HEK293T (cell line): ENCODE results near the gene CD3G.
"Not testable (repeated sequence)": the region's sequence is repeated elsewhere in the genome, so short reads cannot be mapped to it uniquely, and the experiment has no call there.

Experiments
- CTCF ChIA-PET: fragments of 350-600 bp; formaldehyde crosslinking; extraction: SDS; loops from one replicate; lab custom pipeline; 2021; ENCODE audit warnings: antibody characterized with exemption, inconsistent platforms; lab: Yijun Ruan, JAX
- POLR2A ChIA-PET: fragments of 350-600 bp; formaldehyde crosslinking; extraction: SDS; loops from one replicate; lab custom pipeline; 2020; ENCODE audit warnings: antibody characterized with exemption, inconsistent platforms; lab: Yijun Ruan, JAX
- DNase-seq: peaks from one replicate; pipeline ENCODE4 v3.0.0; 2012; ENCODE audit warnings: mixed read lengths; ENCODE audit errors: extremely low spot score
- ARNT ChIP-seq: fragments of 450-650 bp; IDR thresholded peaks from 2 replicates; pipeline ENCODE4 v1.6.1; 2017; ENCODE audit warnings: mild to moderate bottlenecking
- BHLHE40 ChIP-seq: fragments of 450-650 bp; IDR thresholded peaks from 2 replicates; pipeline ENCODE4 v1.6.1; 2016; ENCODE audit warnings: mild to moderate bottlenecking, moderate library complexity, borderline replicate concordance
- CTBP1 ChIP-seq: fragments of 450-650 bp; IDR thresholded peaks from 2 replicates; pipeline ENCODE4 v1.6.1; 2016; ENCODE audit warnings: borderline replicate concordance
- ELF4 ChIP-seq: fragments of 450-650 bp; IDR thresholded peaks from 2 replicates; pipeline ENCODE4 v1.6.1; 2017; ENCODE audit warnings: antibody characterized with exemption
- FOXA1 ChIP-seq: fragments of 450-650 bp; IDR thresholded peaks from 2 replicates; pipeline ENCODE4 v1.6.1; 2016; ENCODE audit warnings: mild to moderate bottlenecking
- FOXK2 ChIP-seq: fragments of 450-650 bp; IDR thresholded peaks from 2 replicates; pipeline ENCODE4 v1.6.1; 2016; ENCODE audit warnings: mild to moderate bottlenecking
- FOXM1 ChIP-seq: fragments of 450-650 bp; IDR thresholded peaks from 2 replicates; pipeline ENCODE4 v1.6.1; 2017; ENCODE audit warnings: mild to moderate bottlenecking, borderline replicate concordance
- HDGF ChIP-seq: fragments of 450-650 bp; IDR thresholded peaks from 2 replicates; pipeline ENCODE4 v1.6.1; 2017; ENCODE audit warnings: antibody characterized with exemption, borderline replicate concordance
- L3MBTL2 ChIP-seq: fragments of 450-650 bp; conservative IDR thresholded peaks from 2 replicates; pipeline ENCODE4 v1.6.1; 2016; ENCODE audit warnings: mild to moderate bottlenecking
- LEF1 ChIP-seq: fragments of 450-650 bp; IDR thresholded peaks from 2 replicates; pipeline ENCODE4 v1.6.1; 2017; ENCODE audit warnings: mild to moderate bottlenecking, borderline replicate concordance
- NFRKB ChIP-seq: fragments of 450-650 bp; IDR thresholded peaks from 2 replicates; pipeline ENCODE4 v1.6.1; 2016; ENCODE audit warnings: mild to moderate bottlenecking, moderate library complexity
- SP1 ChIP-seq: fragments of 450-650 bp; IDR thresholded peaks from 2 replicates; pipeline ENCODE4 v1.6.1; 2017
- SUZ12 ChIP-seq: fragments of 450-650 bp; IDR thresholded peaks from 2 replicates; pipeline ENCODE4 v1.6.1; 2016; ENCODE audit warnings: mild to moderate bottlenecking
- TARDBP ChIP-seq: fragments of 450-650 bp; IDR thresholded peaks from 2 replicates; pipeline ENCODE4 v1.6.1; 2016
- ZNF384 ChIP-seq: fragments of 450-650 bp; IDR thresholded peaks from 2 replicates; pipeline ENCODE4 v1.6.1; 2016
- TF ChIP-seq, protein P1 (sequence below): fragments of 450-650 bp; IDR thresholded peaks from 2 replicates; pipeline ENCODE4 v1.6.1; 2016

The CD3G gene

DNA sequence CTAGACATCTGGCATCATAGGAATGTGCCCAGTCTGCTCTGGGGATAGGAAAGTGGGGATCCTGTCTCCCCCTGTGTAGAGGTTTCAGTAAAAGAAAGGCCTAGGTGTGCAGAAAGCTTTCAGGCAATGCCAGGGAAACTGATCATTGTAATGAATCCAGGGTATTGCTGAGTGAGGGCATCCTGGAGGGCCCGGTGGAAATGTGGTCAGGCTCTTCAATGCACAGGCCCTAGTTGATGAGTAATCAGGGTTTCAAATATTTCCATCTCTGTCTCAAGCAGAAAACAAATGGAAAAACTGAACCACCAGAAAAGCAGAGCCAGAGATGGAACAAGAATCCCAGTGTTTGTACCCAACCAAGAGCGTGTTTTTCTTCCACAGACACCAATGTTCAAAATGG lies 37.6 kb upstream of the CD3G start:
- TF ChIP-seq FOXK2 (no peak), SUZ12 (no peak), ELF4 (no peak), BHLHE40 (no peak), L3MBTL2 (no peak), SP1 (no peak), ZNF384 (no peak), ARNT (no peak)
- TF ChIP-seq, protein P1, sequence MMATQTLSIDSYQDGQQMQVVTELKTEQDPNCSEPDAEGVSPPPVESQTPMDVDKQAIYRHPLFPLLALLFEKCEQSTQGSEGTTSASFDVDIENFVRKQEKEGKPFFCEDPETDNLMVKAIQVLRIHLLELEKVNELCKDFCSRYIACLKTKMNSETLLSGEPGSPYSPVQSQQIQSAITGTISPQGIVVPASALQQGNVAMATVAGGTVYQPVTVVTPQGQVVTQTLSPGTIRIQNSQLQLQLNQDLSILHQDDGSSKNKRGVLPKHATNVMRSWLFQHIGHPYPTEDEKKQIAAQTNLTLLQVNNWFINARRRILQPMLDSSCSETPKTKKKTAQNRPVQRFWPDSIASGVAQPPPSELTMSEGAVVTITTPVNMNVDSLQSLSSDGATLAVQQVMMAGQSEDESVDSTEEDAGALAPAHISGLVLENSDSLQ = no peak
- ChIA-PET POLR2A (no interaction called here), CTCF (no interaction called here)
- no peak for DNase-seq

DNA sequence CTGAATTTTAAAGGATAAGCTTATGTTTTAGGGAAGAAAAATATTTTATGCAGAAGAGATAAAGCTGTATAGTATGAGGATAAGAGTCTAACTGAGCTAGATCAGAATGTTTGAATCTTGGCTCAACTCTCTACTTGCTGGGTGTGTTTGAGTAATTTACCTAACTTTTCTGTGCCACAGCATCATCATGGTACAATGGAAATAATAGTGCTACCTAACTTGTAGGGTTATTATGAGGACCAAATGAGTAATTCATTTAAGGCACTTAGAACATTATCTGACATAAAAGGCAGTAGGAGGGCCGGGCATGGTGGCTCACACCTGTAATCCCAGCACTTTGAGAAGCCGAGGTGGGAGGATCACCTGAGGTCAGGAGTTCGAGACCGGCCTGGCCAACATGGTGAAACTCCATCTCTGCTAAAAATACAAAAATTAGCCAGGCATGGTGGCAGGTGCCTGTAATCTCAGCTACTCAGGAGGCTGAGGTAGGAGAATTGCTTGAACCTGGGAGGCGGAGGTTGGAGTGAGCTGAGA lies 35.1 kb upstream of the CD3G start:
- CTCF ChIA-PET, POLR2A ChIA-PET, DNase-seq: not testable (repeated sequence)

DNA sequence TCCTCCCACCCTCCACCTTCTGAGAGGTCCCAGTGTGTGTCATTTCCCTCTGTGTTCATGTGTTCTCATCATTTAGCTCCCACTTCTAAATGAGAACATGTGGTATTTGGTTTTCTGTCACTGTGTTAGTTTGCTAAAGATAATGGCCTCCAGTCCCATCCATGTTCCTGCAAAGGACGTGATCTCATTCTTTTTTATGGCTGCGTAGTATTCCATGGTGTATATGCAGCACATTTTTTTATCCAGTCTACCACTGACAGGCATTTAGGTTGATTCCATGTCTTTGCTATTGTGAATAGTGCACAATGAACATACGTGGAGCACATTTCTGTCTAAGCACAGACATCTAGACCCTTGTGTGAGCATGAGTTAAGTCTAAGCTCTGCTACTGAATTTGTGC lies 33.9 kb upstream of the CD3G start:
- TF ChIP-seq HDGF (no peak), CTBP1 (no peak), SUZ12 (no peak), ELF4 (no peak)
- ChIA-PET POLR2A (no interaction called here), CTCF (no interaction called here)
- no peak for DNase-seq

DNA sequence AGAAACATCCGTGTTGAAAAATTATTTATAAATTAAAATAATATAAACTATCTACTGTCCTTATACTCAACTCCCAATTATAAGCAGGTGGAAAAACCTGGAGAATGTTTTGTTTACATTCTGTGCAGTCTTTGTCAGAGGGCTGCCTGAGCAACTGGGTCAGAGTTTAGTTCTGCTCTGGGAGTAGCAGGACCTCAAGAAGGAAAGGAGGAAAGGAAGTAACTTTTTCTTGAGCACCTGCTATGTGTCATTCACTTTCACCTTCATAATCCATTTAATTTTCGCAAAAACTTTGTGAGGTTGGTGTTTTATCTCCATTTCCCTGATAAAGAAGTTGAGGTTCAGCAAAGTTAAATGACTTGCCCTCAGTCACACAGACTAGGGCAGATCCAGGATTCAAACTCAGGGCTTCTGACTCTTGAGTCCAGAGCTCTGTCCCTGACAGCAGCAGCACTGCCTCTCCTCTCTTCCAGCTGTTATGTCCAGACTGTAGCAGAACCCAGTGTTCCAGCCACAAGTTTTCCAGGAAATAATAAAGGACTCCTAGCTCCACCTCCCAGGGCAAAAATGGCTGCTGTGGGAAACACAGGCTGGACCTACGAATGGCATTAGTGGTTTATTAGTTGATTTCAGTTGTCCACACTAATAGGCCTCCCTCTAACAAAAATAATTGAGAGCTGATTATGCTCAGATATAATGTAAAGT lies 33.2 kb upstream of the CD3G start:
- POLR2A ChIA-PET = no interaction called here
- CTCF ChIA-PET = no interaction called here
- no peak for TF ChIP-seq ELF4
- TF ChIP-seq FOXK2 = no peak
- TF ChIP-seq ZNF384 = no peak
- no peak for TF ChIP-seq HDGF
- no peak for TF ChIP-seq LEF1
- TF ChIP-seq L3MBTL2 = no peak
- no peak for TF ChIP-seq SP1
- TF ChIP-seq TARDBP = no peak
- no peak for TF ChIP-seq CTBP1
- no peak for TF ChIP-seq NFRKB
- TF ChIP-seq, protein P1 = no peak
- TF ChIP-seq FOXA1 = no peak
- no peak for TF ChIP-seq BHLHE40
- no peak for TF ChIP-seq FOXM1
- TF ChIP-seq SUZ12 = no peak
- no peak for TF ChIP-seq ARNT
- DNase-seq = no peak

DNA sequence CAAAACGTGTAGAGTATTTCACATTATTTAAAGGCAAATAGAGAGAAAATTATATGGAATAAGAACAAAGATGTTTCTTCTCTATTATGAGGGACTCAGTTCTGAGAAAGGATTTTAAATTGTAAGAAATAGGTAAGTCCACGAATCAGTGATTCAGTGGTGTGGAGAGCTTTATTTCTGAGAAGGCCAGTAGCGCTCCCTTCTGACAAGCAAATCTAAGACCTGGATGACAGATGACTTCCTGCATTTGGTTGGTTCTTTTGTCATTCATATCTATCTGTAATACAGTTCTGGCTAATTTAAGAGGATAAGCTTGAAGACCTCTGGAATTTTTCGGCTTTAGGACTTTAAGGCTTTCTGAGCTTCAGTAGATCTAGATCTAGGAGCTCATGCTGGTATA lies 32.6 kb upstream of the CD3G start:
- ChIA-PET CTCF (no interaction called here), POLR2A (no interaction called here)
- no peak for DNase-seq
- TF ChIP-seq ARNT (no peak), ZNF384 (no peak), L3MBTL2 (no peak), HDGF (no peak), TARDBP (no peak), FOXM1 (no peak), LEF1 (no peak), CTBP1 (no peak), FOXK2 (no peak), SUZ12 (no peak), FOXA1 (no peak), BHLHE40 (no peak), ELF4 (no peak), NFRKB (no peak), SP1 (no peak)
- TF ChIP-seq, protein P1 = no peak

DNA sequence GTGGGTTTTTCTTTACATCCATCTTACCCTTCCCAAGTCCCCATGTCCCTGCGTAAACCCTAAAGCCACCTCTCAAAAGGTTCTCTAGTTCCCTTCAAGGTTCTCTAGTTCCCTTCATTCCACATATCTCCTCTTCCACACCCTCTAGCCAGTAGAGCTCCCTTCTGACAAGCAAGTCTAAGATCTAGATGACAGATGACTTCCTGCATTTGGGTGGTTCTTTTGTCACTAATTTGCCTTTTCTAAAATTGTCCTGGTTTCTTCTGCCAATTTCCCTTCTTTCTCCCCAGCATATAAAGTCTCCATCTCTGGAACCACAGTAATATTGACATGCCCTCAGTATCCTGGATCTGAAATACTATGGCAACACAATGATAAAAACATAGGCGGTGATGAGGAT lies 31.8 kb upstream of the CD3G start:
- no peak for DNase-seq
- ChIA-PET CTCF (no interaction called here), POLR2A (no interaction called here)
- TF ChIP-seq FOXK2 = no peak

DNA sequence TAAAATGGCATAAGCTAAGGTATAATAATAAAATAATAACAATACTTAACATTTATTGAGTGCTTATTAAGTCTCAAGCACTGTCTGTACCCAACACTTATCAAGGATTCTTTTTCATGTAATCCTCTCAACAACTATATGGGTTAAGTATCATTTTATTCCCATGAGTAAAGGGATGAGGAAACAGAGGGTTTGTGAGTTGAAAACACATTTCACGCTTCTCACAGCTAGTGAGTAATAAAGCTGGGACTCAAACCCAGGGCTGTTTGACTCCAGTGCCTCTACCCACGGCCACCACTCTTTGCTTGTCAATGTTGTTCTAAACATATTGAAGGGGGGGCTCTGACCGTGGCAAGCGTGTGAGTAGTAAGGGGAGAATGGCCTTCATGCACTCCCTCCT lies 30.9 kb upstream of the CD3G start:
- ChIA-PET POLR2A (interaction anchor here (0.6 kb wide), 1 partner anchor 134 kb away, joined by 3 read pairs; no protein-coding TSS in a partner anchor), CTCF (no interaction called here)
- TF ChIP-seq FOXM1 (no peak), SUZ12 (no peak), CTBP1 (no peak), L3MBTL2 (no peak), ELF4 (no peak), ZNF384 (no peak), HDGF (no peak), BHLHE40 (no peak), LEF1 (no peak), TARDBP (no peak), FOXK2 (no peak), SP1 (no peak), NFRKB (no peak), FOXA1 (no peak), ARNT (no peak)
- TF ChIP-seq, protein P1 = no peak
- DNase-seq = no peak
